ENCODE measurements around the gene IKBIP. TPM values are rescaled to one million over a fixed set of nuclear protein-coding genes. Genes with fewer than 3 reads are reported as not detected.
A peak's percentile ranks its signal among the peaks of the same experiment; 100 is the strongest.

IKBIP gene
- total RNA-seq, 4 donors from 2014 or later: 2.9 to 10.5 (median 6.3) TPM

GRCh38 chr12:98594050-98594835 lies 50.3 kb downstream of the IKBIP start:
- intact Hi-C loops (cut with DNase I): loop anchor here (10.0 kb wide), 1 partner anchor 51 kb away; the partner anchor contains the start of genes APAF1 and IKBIP
- peaks cover 9 to 39% (median 18%) of the 10 kb centered on the region in 3 donors for H3K36me3 ChIP-seq
- TF ChIP-seq POLR2A (IDR thresholded peaks at IDR 0.05) (no peak), CTCF (IDR thresholded peaks at IDR 0.05) (no peak)
- no peak for DNase-seq
- H3K4me1 ChIP-seq: peaks cover 9 to 40% (median 10%) of the 10 kb centered on the region in 3 donors
- WGBS, 2 donors: 0 to 1% methylated on average over 12 to 17 of the region's 35 CpGs
- no peaks in the 10 kb centered on the region for H3K27me3 ChIP-seq
- H3K27ac ChIP-seq: peak overlapping the region; percentile 93 to 100 (median 100)
- H3K9me3 ChIP-seq: no peaks in the 10 kb centered on the region
- H3K4me3 ChIP-seq: peak overlapping the region; percentile 79 to 99 (median 92)

DNA sequence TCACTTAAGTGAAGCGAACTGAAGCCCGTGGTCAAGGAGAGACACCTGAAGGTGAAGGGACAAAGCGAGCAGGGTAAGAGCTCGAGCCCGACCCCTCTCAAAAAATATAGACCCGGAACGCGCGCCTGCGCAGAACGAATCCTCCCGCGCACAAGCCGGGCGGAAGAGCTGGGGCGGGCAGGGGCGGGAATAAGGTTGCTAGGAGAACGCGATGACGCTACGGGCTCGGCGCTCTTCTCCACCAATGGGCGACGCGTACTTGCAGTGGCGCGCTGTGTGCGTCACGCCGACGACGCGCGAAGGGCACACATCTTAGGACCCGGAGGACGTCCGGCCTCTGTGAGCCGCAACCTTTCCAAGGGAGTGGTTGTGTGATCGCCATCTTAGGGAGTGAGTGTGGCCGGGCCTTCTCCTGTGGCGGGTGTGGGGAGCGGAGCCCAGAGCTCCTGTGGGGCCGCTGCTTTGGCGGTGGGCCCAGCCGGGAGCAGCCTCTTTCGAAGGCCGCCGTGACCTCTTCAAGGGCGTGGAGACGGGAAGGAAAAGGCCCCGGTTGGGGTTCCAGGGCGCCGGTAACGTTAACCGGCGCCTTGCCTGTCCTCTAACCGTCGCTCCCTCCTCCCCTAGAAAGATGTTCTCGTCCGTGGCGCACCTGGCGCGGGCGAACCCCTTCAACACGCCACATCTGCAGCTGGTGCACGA lies 51.1 kb downstream of the IKBIP start, which contains the start of gene SLC25A3:
Gene SLC25A3 (plus strand): TSS at position 336 of the 699 bp plus-strand sequence. CDS start 293 bp downstream, at position 629.
- no peaks in the 10 kb centered on the region for H3K9me3 ChIP-seq
- intact Hi-C loops (cut with DNase I): loop anchor here (10.0 kb wide), 1 partner anchor 51 kb away; the partner anchor contains the start of genes APAF1 and IKBIP
- H3K36me3 ChIP-seq: peaks cover 4 to 32% (median 12%) of the 10 kb centered on the region in 3 donors
- H3K27me3 ChIP-seq: no peaks in the 10 kb centered on the region
- DNase-seq: peak; percentile 86
- peak in 3 of 4 donors; percentile 67 to 99 (median 98) for TF ChIP-seq POLR2A (IDR thresholded peaks at IDR 0.05)
- TF ChIP-seq CTCF (IDR thresholded peaks at IDR 0.05): peak in 1 of 6 experiments; percentile 9
- peaks cover 9 to 40% (median 10%) of the 10 kb centered on the region in 3 donors for H3K4me1 ChIP-seq
- peak within 1 kb of the TSS; percentile 93 to 100 (median 100) for H3K27ac ChIP-seq
- 0% methylated on average over 13 to 26 of the region's 67 CpGs for WGBS, 2 donors
- peak within 1 kb of the TSS; percentile 79 to 99 (median 92) for H3K4me3 ChIP-seq

- Histone ChIP-seq H3K27ac (peak overlapping the region; percentile 93 to 100 (median 100)), H3K4me1 (peaks cover 9 to 40% (median 10%) of the 10 kb centered on the region in 3 donors), H3K36me3 (peaks cover 0 to 25% (median 6%) of the 10 kb centered on the region in 3 donors), H3K9me3 (no peaks in the 10 kb centered on the region), H3K27me3 (no peaks in the 10 kb centered on the region), H3K4me3 (peak overlapping the region; percentile 79 to 99 (median 92))
- no peak for DNase-seq
- intact Hi-C loops (cut with DNase I): loop anchor here (10.0 kb wide), 1 partner anchor 52 kb away; the partner anchor contains the start of genes APAF1 and IKBIP
- TF ChIP-seq CTCF (IDR thresholded peaks at IDR 0.05) (no peak), POLR2A (IDR thresholded peaks at IDR 0.05) (no peak)
- 23 to 27% methylated on average over 9 of the region's 9 CpGs for WGBS, 2 donors
These were observed 51.7 kb downstream of the IKBIP start for GRCh38 chr12:98592825-98593322.

- no peak for TF ChIP-seq POLR2A (IDR thresholded peaks at IDR 0.05)
- no peak for TF ChIP-seq CTCF (IDR thresholded peaks at IDR 0.05)
- H3K9me3 ChIP-seq: no peaks in the 10 kb centered on the region
- no peak overlapping the region for H3K4me3 ChIP-seq
- no peaks in the 10 kb centered on the region for H3K27me3 ChIP-seq
- H3K36me3 ChIP-seq: peaks cover 0 to 9% (median 0%) of the 10 kb centered on the region in 3 donors
- 69 to 94% methylated on average over 2 to 4 of the region's 4 CpGs for WGBS, 2 donors
- no peak for DNase-seq
- H3K4me1 ChIP-seq: peaks cover 9 to 23% (median 10%) of the 10 kb centered on the region in 3 donors
- H3K27ac ChIP-seq: no peak overlapping the region
- intact Hi-C loops (cut with DNase I): loop anchor here (10.0 kb wide), 1 partner anchor 54 kb away; the partner anchor contains the start of genes APAF1 and IKBIP
These were observed 53.4 kb downstream of the IKBIP start for GRCh38 chr12:98591209-98591608.
